Naive B cell (primary cell): ENCODE results near the gene RRBP1. TPM values are rescaled to one million over a fixed set of nuclear protein-coding genes. Genes with fewer than 3 reads are reported as not detected.
A peak's percentile ranks its signal among the peaks of the same experiment; 100 is the strongest.

ENCODE experiments used
- ATAC-seq, 2 donors: fragments of 150-1000 bp; cut with Tn5 transposase; 2 replicates each; pipeline ENCODE4 v1.10.0; 2021; ENCODE audit warnings: low read depth in 2 of 2, mild to moderate bottlenecking in 2 of 2, moderate library complexity in 2 of 2
- DNase-seq: peaks from one replicate; pipeline ENCODE4 v3.0.0; 2022
- H3K27ac Mint-ChIP-seq, 6 donors: one replicate each; pipeline ENCODE4 v1.8.0; 2020 to 2022; ENCODE audit warnings: mild to moderate bottlenecking in 6 of 6, mixed read lengths in 6 of 6, moderate library complexity in 5 of 6, inconsistent platforms in 2 of 6
- H3K27me3 Mint-ChIP-seq, 3 donors: one replicate each; pipeline ENCODE4 v1.8.0; 2021 to 2022; ENCODE audit warnings: mixed read lengths in 3 of 3, mild to moderate bottlenecking in 1 of 3
- H3K36me3 Mint-ChIP-seq, 2 donors: one replicate each; pipeline ENCODE4 v1.8.0; 2020 to 2022; ENCODE audit warnings: mixed read lengths in 2 of 2, inconsistent platforms in 1 of 2, mild to moderate bottlenecking in 1 of 2
- H3K4me1 Mint-ChIP-seq, 3 donors: one replicate each; pipeline ENCODE4 v1.8.0; 2020 to 2022; ENCODE audit warnings: mixed read lengths in 3 of 3, inconsistent platforms in 1 of 3, mild to moderate bottlenecking in 1 of 3, moderate library complexity in 1 of 3
- H3K4me3 Mint-ChIP-seq, 8 donors: one replicate each; pipeline ENCODE4 v1.8.0; 2020 to 2022; ENCODE audit warnings: mild to moderate bottlenecking in 8 of 8, mixed read lengths in 8 of 8, moderate library complexity in 8 of 8, inconsistent platforms in 2 of 8
- H3K9me3 Mint-ChIP-seq, 7 donors: one replicate each; pipeline ENCODE4 v1.8.0; 2020 to 2022; ENCODE audit warnings: mixed read lengths in 7 of 7, mild to moderate bottlenecking in 5 of 7, inconsistent platforms in 2 of 7, moderate library complexity in 1 of 7
- polyA plus RNA-seq, 6 donors: library from polyadenylated mRNA; unstranded; fragments of 300-500 nt; fragmentation: Illumina TruSeq; gene quantifications; one replicate each; pipeline ENCODE4 v1.2.3, GENCODE V29; 2021; ENCODE audit warnings: low read depth in 6 of 6

Gene RRBP1
- polyA plus RNA-seq, 6 donors from 2014 or later, result 1.00 to 12.2 (median 2.1) TPM

GRCh38 chr20:17617212-17617867, 64.7 kb downstream of the RRBP1 start:
- peak overlapping the region in 1 of 8 donors; percentile 57 for H3K4me3 Mint-ChIP-seq
- H3K9me3 Mint-ChIP-seq, result no peaks in the 10 kb centered on the region
- peaks cover 3 to 5% (median 3%) of the 10 kb centered on the region in 3 donors for H3K4me1 Mint-ChIP-seq
- H3K27ac Mint-ChIP-seq, result peak overlapping the region in 1 of 6 donors; percentile 36
- H3K36me3 Mint-ChIP-seq, result no peaks in the 10 kb centered on the region
- peak; percentile 22 for DNase-seq
- ATAC-seq, result peak; percentile 42 to 63
- H3K27me3 Mint-ChIP-seq, result no peaks in the 10 kb centered on the region

- DNase-seq, result no peak
These were observed 65.4 kb downstream of the RRBP1 start for GRCh38 chr20:17616480-17617211.

GRCh38 chr20:17615645-17616479, 66.2 kb downstream of the RRBP1 start:
- H3K9me3 Mint-ChIP-seq, result no peaks in the 10 kb centered on the region
- peaks cover 4 to 7% (median 5%) of the 10 kb centered on the region in 3 donors for H3K4me1 Mint-ChIP-seq
- peak in 1 of 2 donors; percentile 34 for ATAC-seq
- H3K27ac Mint-ChIP-seq, result peak overlapping the region in 1 of 6 donors; percentile 86
- H3K27me3 Mint-ChIP-seq, result no peaks in the 10 kb centered on the region
- H3K36me3 Mint-ChIP-seq, result no peaks in the 10 kb centered on the region
- DNase-seq, result no peak
- H3K4me3 Mint-ChIP-seq, result peak overlapping the region in 2 of 8 donors; percentile 28 to 44

More at GRCh38 chr20:17616480-17617211, 65.4 kb downstream of the RRBP1 start:
- H3K4me1 Mint-ChIP-seq, result peaks cover 4 to 7% (median 5%) of the 10 kb centered on the region in 3 donors
- ATAC-seq, result no peak
- H3K36me3 Mint-ChIP-seq, result no peaks in the 10 kb centered on the region
- H3K9me3 Mint-ChIP-seq, result no peaks in the 10 kb centered on the region
- no peaks in the 10 kb centered on the region for H3K27me3 Mint-ChIP-seq
- H3K27ac Mint-ChIP-seq, result peak overlapping the region in 3 of 6 donors; percentile 36 to 82 (median 47)
- H3K4me3 Mint-ChIP-seq, result peak overlapping the region in 1 of 8 donors; percentile 9

- peak overlapping the region in 1 of 6 donors; percentile 67 for H3K27ac Mint-ChIP-seq
- no peaks in the 10 kb centered on the region for H3K9me3 Mint-ChIP-seq
- peaks cover 11 to 13% (median 11%) of the 10 kb centered on the region in 3 donors for H3K4me1 Mint-ChIP-seq
- DNase-seq (peak; percentile 25), ATAC-seq (peak in 1 of 2 donors; percentile 56)
- peak overlapping the region in 1 of 8 donors; percentile 68 for H3K4me3 Mint-ChIP-seq
- H3K36me3 Mint-ChIP-seq, result no peaks in the 10 kb centered on the region
- no peaks in the 10 kb centered on the region for H3K27me3 Mint-ChIP-seq
These were observed 67.0 kb downstream of the RRBP1 start for GRCh38 chr20:17614812-17615644.

- H3K27me3 Mint-ChIP-seq, result no peaks in the 10 kb centered on the region
- peak overlapping the region in 1 of 8 donors; percentile 68 for H3K4me3 Mint-ChIP-seq
- no peaks in the 10 kb centered on the region for H3K9me3 Mint-ChIP-seq
- peaks cover 14 to 17% (median 14%) of the 10 kb centered on the region in 3 donors for H3K4me1 Mint-ChIP-seq
- no peaks in the 10 kb centered on the region for H3K36me3 Mint-ChIP-seq
- H3K27ac Mint-ChIP-seq, result peak overlapping the region in 2 of 6 donors; percentile 41 to 67
- ATAC-seq (no peak), DNase-seq (no peak)
These were observed 67.7 kb downstream of the RRBP1 start for GRCh38 chr20:17614176-17614811.

- Mint-ChIP-seq H3K9me3 (no peaks in the 10 kb centered on the region), H3K27me3 (no peaks in the 10 kb centered on the region), H3K4me3 (peak overlapping the region in 1 of 8 donors; percentile 9), H3K36me3 (no peaks in the 10 kb centered on the region), H3K27ac (peak overlapping the region in 3 of 6 donors; percentile 10 to 41 (median 15)), H3K4me1 (peaks cover 14 to 17% (median 14%) of the 10 kb centered on the region in 3 donors)
- ATAC-seq (no peak), DNase-seq (no peak)
These were observed 68.5 kb downstream of the RRBP1 start for GRCh38 chr20:17613328-17614175.

- H3K36me3 Mint-ChIP-seq, result no peaks in the 10 kb centered on the region
- DNase-seq (no peak), ATAC-seq (no peak)
- H3K27me3 Mint-ChIP-seq, result no peaks in the 10 kb centered on the region
- peaks cover 14 to 17% (median 14%) of the 10 kb centered on the region in 3 donors for H3K4me1 Mint-ChIP-seq
- H3K4me3 Mint-ChIP-seq, result no peak overlapping the region
- H3K27ac Mint-ChIP-seq, result peak overlapping the region in 1 of 6 donors; percentile 74
- no peaks in the 10 kb centered on the region for H3K9me3 Mint-ChIP-seq
These were observed 69.1 kb downstream of the RRBP1 start for GRCh38 chr20:17612992-17613327.

- no peaks in the 10 kb centered on the region for H3K9me3 Mint-ChIP-seq
- DNase-seq, result no peak
- peak overlapping the region in 1 of 8 donors; percentile 2 for H3K4me3 Mint-ChIP-seq
- no peaks in the 10 kb centered on the region for H3K36me3 Mint-ChIP-seq
- ATAC-seq, result peak in 1 of 2 donors; percentile 10
- H3K27ac Mint-ChIP-seq, result peak overlapping the region in 3 of 6 donors; percentile 55 to 89 (median 57)
- H3K4me1 Mint-ChIP-seq, result peaks cover 14 to 17% (median 14%) of the 10 kb centered on the region in 3 donors
- H3K27me3 Mint-ChIP-seq, result no peaks in the 10 kb centered on the region
These were observed 69.6 kb downstream of the RRBP1 start for GRCh38 chr20:17612287-17612991.

GRCh38 chr20:17611540-17612286, 70.3 kb downstream of the RRBP1 start:
- Mint-ChIP-seq H3K27ac (peak overlapping the region in 2 of 6 donors; percentile 55 to 89), H3K4me1 (peaks cover 14 to 17% (median 14%) of the 10 kb centered on the region in 3 donors)
- ATAC-seq, result no peak

GRCh38 chr20:17611290-17611539, 70.8 kb downstream of the RRBP1 start:
- Mint-ChIP-seq H3K27ac (peak overlapping the region in 1 of 6 donors; percentile 55), H3K4me1 (peaks cover 14 to 17% (median 14%) of the 10 kb centered on the region in 3 donors), H3K9me3 (no peaks in the 10 kb centered on the region), H3K36me3 (no peaks in the 10 kb centered on the region), H3K4me3 (no peak overlapping the region), H3K27me3 (no peaks in the 10 kb centered on the region)
- ATAC-seq (no peak), DNase-seq (no peak)

More at GRCh38 chr20:17611540-17612286, 70.3 kb downstream of the RRBP1 start:
- no peak for DNase-seq
- H3K27me3 Mint-ChIP-seq, result no peaks in the 10 kb centered on the region
- no peak overlapping the region for H3K4me3 Mint-ChIP-seq
- H3K9me3 Mint-ChIP-seq, result no peaks in the 10 kb centered on the region
- H3K36me3 Mint-ChIP-seq, result no peaks in the 10 kb centered on the region
